Neural progenitor cell (in vitro differentiated cells): ENCODE measurements around the gene RNASE7. TPM values are rescaled to one million over a fixed set of nuclear protein-coding genes. Genes with fewer than 3 reads are reported as not detected.

Experiments
- DNase-seq: peaks from one replicate; pipeline ENCODE4 v3.0.0-alpha.2; 2016; ENCODE audit warnings: low spot score
- H2AFZ ChIP-seq: fragments of 200-600 bp; sonication (generic); replicated peaks from 2 replicates; pipeline ENCODE4 v1.6.1; 2016; ENCODE audit warnings: antibody characterized with exemption
- H3F3A ChIP-seq: fragments of 200-600 bp; sonication (generic); 2 replicates; pipeline ENCODE4 v1.6.1; 2016; ENCODE audit warnings: antibody characterized with exemption, low read depth
- H3K27ac ChIP-seq: fragments of 200-600 bp; sonication (generic); 2 replicates; pipeline ENCODE4 v1.5.1; 2016; ENCODE audit warnings: mild to moderate bottlenecking
- H3K27me3 ChIP-seq: fragments of 200-600 bp; sonication (generic); 2 replicates; pipeline ENCODE4 v1.6.1; 2016; ENCODE audit warnings: mild to moderate bottlenecking, moderate library complexity
- H3K36me3 ChIP-seq: fragments of 200-600 bp; sonication (generic); 2 replicates; pipeline ENCODE4 v1.5.1; 2016
- H3K4me1 ChIP-seq: fragments of 200-600 bp; sonication (generic); 2 replicates; pipeline ENCODE4 v1.6.1; 2016; ENCODE audit warnings: mixed run types
- H3K4me2 ChIP-seq: fragments of 200-600 bp; sonication (generic); 2 replicates; pipeline ENCODE4 v1.6.1; 2016
- H3K4me3 ChIP-seq: fragments of 200-600 bp; sonication (generic); 2 replicates; pipeline ENCODE4 v1.5.1; 2016
- H3K79me2 ChIP-seq: fragments of 200-600 bp; sonication (generic); 2 replicates; pipeline ENCODE4 v1.6.1; 2016; ENCODE audit warnings: low read depth
- H3K9ac ChIP-seq: fragments of 200-600 bp; sonication (generic); 2 replicates; pipeline ENCODE4 v1.6.1; 2016
- H3K9me3 ChIP-seq: fragments of 200-600 bp; sonication (generic); 2 replicates; pipeline ENCODE4 v1.5.1; 2016; ENCODE audit warnings: low read depth
- H4K20me1 ChIP-seq: fragments of 200-600 bp; sonication (generic); 2 replicates; pipeline ENCODE4 v1.6.1; 2016; ENCODE audit warnings: low read depth
- H3K27ac Mint-ChIP-seq: 3 replicates; pipeline ENCODE4 v1.8.0; 2021; ENCODE audit warnings: mixed read lengths
- H3K27me3 Mint-ChIP-seq: 2 replicates; pipeline ENCODE4 v1.8.0; 2022; ENCODE audit warnings: low read depth, mild to moderate bottlenecking, inconsistent platforms, moderate library complexity, mixed read lengths; ENCODE audit not compliant: insufficient read depth
- H3K36me3 Mint-ChIP-seq: 3 replicates; pipeline ENCODE4 v1.8.0; 2021; ENCODE audit warnings: mixed read lengths
- H3K4me1 Mint-ChIP-seq: 3 replicates; pipeline ENCODE4 v1.8.0; 2021; ENCODE audit warnings: mixed read lengths
- H3K4me3 Mint-ChIP-seq: 3 replicates; pipeline ENCODE4 v1.8.0; 2021; ENCODE audit warnings: mild to moderate bottlenecking, moderate library complexity, mixed read lengths
- H3K9me3 Mint-ChIP-seq: 3 replicates; pipeline ENCODE4 v1.8.0; 2020; ENCODE audit warnings: mixed read lengths
- CTCF ChIP-seq: fragments of 200-600 bp; sonication (generic); IDR thresholded peaks from 2 replicates; pipeline ENCODE4 v1.5.1; 2017; ENCODE audit warnings: antibody characterized with exemption, mild to moderate bottlenecking
- EZH2 ChIP-seq: fragments of 200-600 bp; sonication (generic); IDR thresholded peaks from 2 replicates; pipeline ENCODE4 v1.6.1; 2017; ENCODE audit warnings: antibody characterized with exemption, mild to moderate bottlenecking, moderate library complexity
- EZH2phosphoT487 ChIP-seq: fragments of 200-600 bp; sonication (generic); IDR thresholded peaks from 2 replicates; pipeline ENCODE4 v1.6.1; 2017; ENCODE audit warnings: antibody characterized with exemption
- total RNA-seq: library from RNA; depleted of rRNA; stranded (reverse); fragments of >200 nt; gene quantifications from 2 replicates; pipeline ENCODE4 v1.2.3, GENCODE V29; 2015; ENCODE audit warnings: low replicate concordance

The RNASE7 gene
- total RNA-seq, 1 donor from 2014 or later, result not detected

- TF ChIP-seq EZH2 (no peak), EZH2phosphoT487 (no peak), CTCF (no peak)
- H3K27me3 Mint-ChIP-seq, result peaks cover 19% of the 10 kb centered on the region
- H3K9me3 Mint-ChIP-seq, result peaks cover 2% of the 10 kb centered on the region
- Histone ChIP-seq H2AFZ (peak overlapping the region; percentile 18), H4K20me1 (no peaks in the 10 kb centered on the region), H3K9me3 (no peaks in the 10 kb centered on the region), H3K9ac (no peak overlapping the region), H3K4me3 (peak overlapping the region; percentile 46), H3K4me2 (peak overlapping the region; percentile 77), H3F3A (no peaks in the 10 kb centered on the region), H3K27ac (no peak overlapping the region), H3K36me3 (no peaks in the 10 kb centered on the region), H3K79me2 (no peaks in the 10 kb centered on the region), H3K4me1 (peaks cover 10% of the 10 kb centered on the region), H3K27me3 (peaks cover 87% of the 10 kb centered on the region)
- peaks cover 7% of the 10 kb centered on the region for H3K36me3 Mint-ChIP-seq
- H3K4me3 Mint-ChIP-seq, result peak overlapping the region; percentile 82
- H3K4me1 Mint-ChIP-seq, result peaks cover 15% of the 10 kb centered on the region
- H3K27ac Mint-ChIP-seq, result no peak overlapping the region
- DNase-seq, result no peak
Measured at GRCh38 chr14:21023817-21024584, 18.2 kb upstream of the RNASE7 start.

GRCh38 chr14:21024585-21025370 is 17.4 kb upstream of the RNASE7 start, which contains the start of gene NDRG2:
Gene NDRG2 (minus strand): TSS chr14:21025061. CDS start chr14:21023315, 1,746 bp downstream.
- peaks cover 10% of the 10 kb centered on the region for H3K4me1 ChIP-seq
- peaks cover 87% of the 10 kb centered on the region for H3K27me3 ChIP-seq
- peaks cover 2% of the 10 kb centered on the region for H3K9me3 Mint-ChIP-seq
- peak within 1 kb of the TSS; percentile 46 for H3K4me3 ChIP-seq
- H3K27ac Mint-ChIP-seq, result peak within 1 kb of the TSS; percentile 43
- H2AFZ ChIP-seq, result peak within 1 kb of the TSS; percentile 18
- H3K27ac ChIP-seq, result no peak within 1 kb of the TSS
- H3K9ac ChIP-seq, result no peak within 1 kb of the TSS
- H3K4me2 ChIP-seq, result peak within 1 kb of the TSS; percentile 77
- peaks cover 19% of the 10 kb centered on the region for H3K27me3 Mint-ChIP-seq
- H3K36me3 ChIP-seq, result no peaks in the 10 kb centered on the region
- H3K4me3 Mint-ChIP-seq, result peak within 1 kb of the TSS; percentile 91
- no peaks in the 10 kb centered on the region for H3F3A ChIP-seq
- DNase-seq, result peak; percentile 89
- no peaks in the 10 kb centered on the region for H4K20me1 ChIP-seq
- H3K36me3 Mint-ChIP-seq, result peaks cover 4% of the 10 kb centered on the region
- TF ChIP-seq EZH2phosphoT487, result peak; percentile 19
- TF ChIP-seq EZH2, result peak; percentile 77
- TF ChIP-seq CTCF, result no peak
- no peaks in the 10 kb centered on the region for H3K79me2 ChIP-seq
- no peaks in the 10 kb centered on the region for H3K9me3 ChIP-seq
- peaks cover 15% of the 10 kb centered on the region for H3K4me1 Mint-ChIP-seq

GRCh38 chr14:21025371-21026273 is 16.5 kb upstream of the RNASE7 start:
- no peaks in the 10 kb centered on the region for H3K79me2 ChIP-seq
- H3K4me3 ChIP-seq, result peak overlapping the region; percentile 46
- H3K4me2 ChIP-seq, result peak overlapping the region; percentile 77
- no peaks in the 10 kb centered on the region for H4K20me1 ChIP-seq
- Mint-ChIP-seq H3K27ac (peak overlapping the region; percentile 43), H3K27me3 (peaks cover 16% of the 10 kb centered on the region), H3K4me1 (peaks cover 15% of the 10 kb centered on the region), H3K9me3 (peaks cover 2% of the 10 kb centered on the region), H3K4me3 (peak overlapping the region; percentile 91), H3K36me3 (peaks cover 4% of the 10 kb centered on the region)
- H2AFZ ChIP-seq, result peak overlapping the region; percentile 18
- H3K9me3 ChIP-seq, result no peaks in the 10 kb centered on the region
- no peak overlapping the region for H3K27ac ChIP-seq
- TF ChIP-seq EZH2phosphoT487, result peak; percentile 49
- no peak for TF ChIP-seq CTCF
- TF ChIP-seq EZH2, result peak; percentile 43
- H3K27me3 ChIP-seq, result peaks cover 82% of the 10 kb centered on the region
- no peaks in the 10 kb centered on the region for H3K36me3 ChIP-seq
- DNase-seq, result peak; percentile 58
- H3K9ac ChIP-seq, result no peak overlapping the region
- H3F3A ChIP-seq, result no peaks in the 10 kb centered on the region
- H3K4me1 ChIP-seq, result peaks cover 10% of the 10 kb centered on the region
